Activated gamma-delta T cell (primary cell): ENCODE measurements around the gene CYP1A1.

Experiments
- DNase-seq: peaks from one replicate; lab custom pipeline; 2025; lab: John Stamatoyannopoulos, UW

The CYP1A1 gene

GRCh38 chr15:74692327-74692726 is 33.0 kb downstream of the CYP1A1 start:
- no peak for DNase-seq

DNA sequence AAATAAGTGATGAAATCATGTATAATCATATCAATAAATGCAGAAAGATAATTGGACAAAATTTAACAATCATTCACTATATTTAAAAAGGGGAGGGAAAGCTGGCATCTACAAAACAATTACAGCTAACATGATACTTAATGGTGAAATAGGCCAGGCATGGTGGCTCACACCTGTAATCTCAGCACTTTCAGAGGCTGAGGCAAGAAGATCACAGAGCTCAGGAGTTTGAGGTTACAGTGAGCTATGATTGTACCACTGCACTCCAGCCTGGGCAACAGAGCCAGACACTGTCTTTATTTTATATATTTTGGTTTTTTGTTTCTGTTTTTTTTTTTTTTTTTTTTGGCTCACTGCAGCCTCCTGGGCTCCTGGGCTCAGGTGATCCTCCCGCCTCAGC is 41.6 kb downstream of the CYP1A1 start:
- no peak for DNase-seq

DNA sequence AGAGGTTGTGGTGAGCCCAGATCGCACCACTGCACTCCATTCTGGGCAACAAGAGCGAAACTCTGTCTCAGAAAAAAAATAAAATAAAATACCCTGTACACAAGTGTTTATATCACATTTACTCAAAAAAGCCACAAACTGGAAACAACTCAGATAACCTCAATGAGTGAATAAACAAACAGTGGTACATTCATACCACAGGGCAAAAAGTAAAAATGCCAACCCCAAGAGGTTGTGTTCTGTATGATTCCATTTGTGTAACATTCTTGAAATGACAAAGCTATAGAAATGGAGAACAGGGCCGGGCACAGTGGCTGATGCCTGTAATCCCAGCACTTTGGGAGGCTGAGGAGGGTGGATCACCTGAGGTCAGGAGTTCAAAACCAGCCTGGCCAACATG is 42.4 kb downstream of the CYP1A1 start:
- no peak for DNase-seq

DNA sequence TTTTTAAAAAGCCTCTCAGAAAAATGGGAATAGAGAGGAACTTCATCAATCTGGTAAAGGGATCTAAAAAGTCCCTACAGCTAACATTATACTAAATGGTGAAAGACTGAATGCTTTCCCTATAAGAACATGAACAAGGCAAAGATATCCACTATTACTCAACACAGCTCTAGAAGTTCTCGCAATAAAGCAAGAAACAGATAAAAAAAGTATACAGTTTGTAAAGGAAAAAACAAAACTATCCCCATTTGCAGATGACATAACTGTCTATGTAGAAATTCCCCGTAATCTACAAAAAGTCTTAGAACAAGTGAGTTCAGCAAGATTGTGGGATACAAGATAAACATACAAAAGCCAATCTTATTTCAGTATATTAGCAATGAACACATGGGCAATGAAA is 44.9 kb downstream of the CYP1A1 start:
- DNase-seq, result no peak

DNA sequence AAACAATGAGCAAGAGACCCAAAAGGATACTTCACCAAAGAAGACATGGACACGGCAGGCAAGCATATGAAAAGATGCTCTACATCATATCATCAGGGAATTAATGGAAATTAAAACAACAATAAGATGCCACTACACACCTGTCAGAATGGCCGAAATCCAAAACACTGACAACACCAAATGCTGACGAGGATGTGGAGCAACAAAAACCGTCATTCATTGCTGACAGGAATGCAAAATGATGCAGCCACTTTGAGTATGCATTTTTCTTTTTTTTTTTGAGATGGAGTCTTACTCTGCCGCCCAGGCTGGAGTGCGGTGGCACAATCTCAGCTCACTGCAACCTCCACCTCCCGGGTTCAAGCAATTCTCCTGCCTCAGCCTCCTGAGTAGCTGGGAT is 48.5 kb downstream of the CYP1A1 start:
- no peak for DNase-seq

GRCh38 chr15:74674161-74674560 is 51.2 kb downstream of the CYP1A1 start:
- DNase-seq, result no peak

- no peak for DNase-seq
These were observed 55.7 kb downstream of the CYP1A1 start for GRCh38 chr15:74669627-74670026.
